GM23338 (cell line): ENCODE data around the gene HSPA14. TPM values are rescaled to one million over a fixed set of nuclear protein-coding genes. Genes with fewer than 3 reads are reported as not detected.

Source experiments
- ATAC-seq: fragments of 200-7000 bp; cut with Tn5 transposase; 3 replicates; pipeline ENCODE4 v1.9.1; 2020
- DNase-seq: peaks from one replicate; pipeline ENCODE4 v3.0.0-alpha.2; 2015; ENCODE audit warnings: low spot score
- H2AFZ ChIP-seq: fragments of 200-600 bp; sonication (generic); 2 replicates; pipeline ENCODE4 v1.8.0; 2016; ENCODE audit warnings: antibody characterized with exemption, mild to moderate bottlenecking, moderate library complexity
- H3F3A ChIP-seq: fragments of 200-600 bp; sonication (generic); replicated peaks from 2 replicates; pipeline ENCODE4 v1.8.0; 2017; ENCODE audit warnings: antibody characterized with exemption, mixed run types, low read depth
- H3K27ac ChIP-seq: fragments of 200-600 bp; sonication (generic); 2 replicates; pipeline ENCODE4 v1.6.1; 2016; ENCODE audit warnings: low read depth
- H3K27me3 ChIP-seq: fragments of 200-600 bp; sonication (generic); 2 replicates; pipeline ENCODE4 v1.8.0; 2016; ENCODE audit warnings: mild to moderate bottlenecking, mixed run types, moderate library complexity; ENCODE audit not compliant: insufficient read depth
- H3K36me3 ChIP-seq: fragments of 200-600 bp; sonication (generic); 2 replicates; pipeline ENCODE4 v1.8.0; 2016; ENCODE audit warnings: mild to moderate bottlenecking; ENCODE audit not compliant: insufficient read depth
- H3K4me1 ChIP-seq: fragments of 200-600 bp; sonication (generic); 2 replicates; pipeline ENCODE4 v1.8.0; 2016; ENCODE audit warnings: mild to moderate bottlenecking, moderate library complexity; ENCODE audit not compliant: insufficient read depth
- H3K4me2 ChIP-seq: fragments of 200-600 bp; sonication (generic); 2 replicates; pipeline ENCODE4 v1.7.1; 2017; ENCODE audit warnings: mixed run types
- H3K4me3 ChIP-seq: fragments of 200-600 bp; sonication (generic); 2 replicates; pipeline ENCODE4 v1.6.1; 2016; ENCODE audit warnings: mixed run types
- H3K79me2 ChIP-seq: fragments of 200-600 bp; sonication (generic); replicated peaks from 2 replicates; pipeline ENCODE4 v1.8.0; 2017; ENCODE audit warnings: mild to moderate bottlenecking; ENCODE audit not compliant: insufficient read depth
- H3K9me2 ChIP-seq: fragments of 200-600 bp; sonication (generic); 2 replicates; pipeline ENCODE4 v1.8.0; 2017; ENCODE audit not compliant: insufficient read depth
- H4K20me1 ChIP-seq: fragments of 200-600 bp; sonication (generic); replicated peaks from 2 replicates; pipeline ENCODE4 v1.8.0; 2017; ENCODE audit warnings: mild to moderate bottlenecking; ENCODE audit not compliant: insufficient read depth
- H3K27ac Mint-ChIP-seq: 2 replicates; pipeline ENCODE4 v1.8.0; 2020; ENCODE audit warnings: inconsistent platforms, mild to moderate bottlenecking, moderate library complexity, mixed read lengths
- H3K27me3 Mint-ChIP-seq: 3 replicates; pipeline ENCODE4 v1.8.0; 2022; ENCODE audit warnings: low read depth, mild to moderate bottlenecking, moderate library complexity, mixed read lengths, inconsistent platforms; ENCODE audit not compliant: insufficient read depth, poor library complexity
- H3K36me3 Mint-ChIP-seq: 3 replicates; pipeline ENCODE4 v1.8.0; 2021; ENCODE audit warnings: low read depth, mild to moderate bottlenecking, inconsistent platforms, moderate library complexity, mixed read lengths
- H3K4me1 Mint-ChIP-seq: 3 replicates; pipeline ENCODE4 v1.8.0; 2020; ENCODE audit warnings: mild to moderate bottlenecking, inconsistent platforms, mixed read lengths
- H3K4me3 Mint-ChIP-seq: 3 replicates; pipeline ENCODE4 v1.8.0; 2021; ENCODE audit warnings: moderate library complexity, mild to moderate bottlenecking, inconsistent platforms, mixed read lengths
- H3K9me3 Mint-ChIP-seq: 3 replicates; pipeline ENCODE4 v1.8.0; 2020; ENCODE audit warnings: moderate library complexity, mild to moderate bottlenecking, inconsistent platforms, mixed read lengths
- CREB1 ChIP-seq: fragments of 250-450 bp; sonication (Bioruptor Pico); IDR thresholded peaks from 2 replicates; pipeline ENCODE4 v1.5.0; 2020; ENCODE audit warnings: low read depth, mild to moderate bottlenecking, moderate library complexity
- EZH2 ChIP-seq: fragments of 200-600 bp; sonication (generic); IDR thresholded peaks from one replicate; pipeline ENCODE4 v1.8.0; 2017; ENCODE audit warnings: antibody characterized with exemption, mild to moderate bottlenecking, low read depth; ENCODE audit not compliant: unreplicated experiment
- EZH2phosphoT487 ChIP-seq: fragments of 200-600 bp; sonication (generic); IDR thresholded peaks from one replicate; pipeline ENCODE4 v1.8.1; 2018; ENCODE audit warnings: antibody characterized with exemption; ENCODE audit not compliant: unreplicated experiment
- polyA plus RNA-seq: library from polyadenylated mRNA; unstranded; fragments of >200 nt; fragmentation: Nextera tagmentation; extraction: Ambion mirVana; gene quantifications from 2 replicates; pipeline ENCODE4 v1.2.1, GENCODE V29; 2016
- total RNA-seq: library from RNA; depleted of rRNA; stranded (reverse); fragments of >200 nt; shearing (Covaris generic); gene quantifications from 2 replicates; pipeline ENCODE4 v1.2.3, GENCODE V29; 2014
- TF ChIP-seq, protein P1 (sequence below): IDR thresholded peaks from one replicate; pipeline ENCODE4 v1.6.1; 2018; ENCODE audit warnings: antibody characterized with exemption; ENCODE audit not compliant: unreplicated experiment
- TF ChIP-seq, protein P2 (sequence below): fragments of 250-450 bp; sonication (Bioruptor Pico); IDR thresholded peaks from 2 replicates; pipeline ENCODE4 v1.5.0; 2020; ENCODE audit warnings: mild to moderate bottlenecking, moderate library complexity

Gene HSPA14
- total and polyA plus RNA-seq, 2 experiments from 2014 or later, result 32.4 to 46.5 TPM

DNA sequence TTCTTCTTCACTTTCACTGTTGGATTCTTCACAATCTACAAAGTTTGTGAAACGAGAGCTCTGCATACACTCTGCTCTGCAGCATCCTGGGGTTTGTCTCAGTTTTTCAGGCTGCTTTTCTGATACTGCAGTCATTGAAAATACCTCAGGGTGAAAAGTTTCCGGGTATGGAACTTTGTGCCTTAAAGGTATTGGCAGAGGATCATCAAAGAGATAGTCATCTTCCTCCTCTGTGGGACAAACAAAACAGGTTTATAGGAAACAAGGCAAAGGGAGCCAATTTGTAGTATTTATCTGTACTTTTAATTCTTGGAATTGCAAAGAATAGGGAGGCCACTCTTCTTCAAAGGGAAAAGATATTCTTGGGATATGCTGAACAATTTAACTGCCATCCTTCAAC lies 71.0 kb downstream of the HSPA14 start (continued):
- TF ChIP-seq EZH2 (no peak), CREB1 (CRISPR knock-in tag) (no peak), EZH2phosphoT487 (no peak)
- TF ChIP-seq, protein P1, sequence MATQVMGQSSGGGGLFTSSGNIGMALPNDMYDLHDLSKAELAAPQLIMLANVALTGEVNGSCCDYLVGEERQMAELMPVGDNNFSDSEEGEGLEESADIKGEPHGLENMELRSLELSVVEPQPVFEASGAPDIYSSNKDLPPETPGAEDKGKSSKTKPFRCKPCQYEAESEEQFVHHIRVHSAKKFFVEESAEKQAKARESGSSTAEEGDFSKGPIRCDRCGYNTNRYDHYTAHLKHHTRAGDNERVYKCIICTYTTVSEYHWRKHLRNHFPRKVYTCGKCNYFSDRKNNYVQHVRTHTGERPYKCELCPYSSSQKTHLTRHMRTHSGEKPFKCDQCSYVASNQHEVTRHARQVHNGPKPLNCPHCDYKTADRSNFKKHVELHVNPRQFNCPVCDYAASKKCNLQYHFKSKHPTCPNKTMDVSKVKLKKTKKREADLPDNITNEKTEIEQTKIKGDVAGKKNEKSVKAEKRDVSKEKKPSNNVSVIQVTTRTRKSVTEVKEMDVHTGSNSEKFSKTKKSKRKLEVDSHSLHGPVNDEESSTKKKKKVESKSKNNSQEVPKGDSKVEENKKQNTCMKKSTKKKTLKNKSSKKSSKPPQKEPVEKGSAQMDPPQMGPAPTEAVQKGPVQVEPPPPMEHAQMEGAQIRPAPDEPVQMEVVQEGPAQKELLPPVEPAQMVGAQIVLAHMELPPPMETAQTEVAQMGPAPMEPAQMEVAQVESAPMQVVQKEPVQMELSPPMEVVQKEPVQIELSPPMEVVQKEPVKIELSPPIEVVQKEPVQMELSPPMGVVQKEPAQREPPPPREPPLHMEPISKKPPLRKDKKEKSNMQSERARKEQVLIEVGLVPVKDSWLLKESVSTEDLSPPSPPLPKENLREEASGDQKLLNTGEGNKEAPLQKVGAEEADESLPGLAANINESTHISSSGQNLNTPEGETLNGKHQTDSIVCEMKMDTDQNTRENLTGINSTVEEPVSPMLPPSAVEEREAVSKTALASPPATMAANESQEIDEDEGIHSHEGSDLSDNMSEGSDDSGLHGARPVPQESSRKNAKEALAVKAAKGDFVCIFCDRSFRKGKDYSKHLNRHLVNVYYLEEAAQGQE, result no peak

DNA sequence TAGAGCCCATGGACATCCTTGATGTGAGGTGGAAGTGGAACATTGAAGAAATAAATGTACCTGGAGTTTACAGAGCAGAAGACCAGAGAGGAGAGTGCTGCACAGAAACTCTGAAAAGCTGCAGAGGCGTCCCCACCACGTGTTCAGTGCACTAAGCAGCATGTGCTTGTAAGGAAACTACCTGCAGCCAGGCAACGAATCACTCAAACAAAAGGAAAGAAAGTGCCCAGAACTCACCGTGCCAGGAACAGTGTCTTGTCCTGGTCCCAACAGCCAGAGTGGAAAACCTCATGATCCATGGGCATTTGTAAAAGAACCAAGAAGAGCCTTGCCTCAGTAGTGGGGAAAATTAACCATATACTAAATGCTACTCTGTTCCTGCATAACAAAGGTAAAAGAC lies 72.8 kb downstream of the HSPA14 start:
- Histone ChIP-seq H3K27me3 (no peaks in the 10 kb centered on the region), H2AFZ (no peak overlapping the region), H4K20me1 (0 out of 2 replicates have a peak, but pooled peaks cover 4% of the 10 kb centered on the region), H3K4me1 (no peaks in the 10 kb centered on the region), H3K4me2 (no peak overlapping the region), H3K27ac (no peak overlapping the region), H3F3A (no peaks in the 10 kb centered on the region), H3K36me3 (peaks cover 26% of the 10 kb centered on the region), H3K79me2 (no peaks in the 10 kb centered on the region), H3K9me2 (no peaks in the 10 kb centered on the region), H3K4me3 (no peak overlapping the region)
- Mint-ChIP-seq H3K4me3 (no peak overlapping the region), H3K9me3 (peaks cover 45% of the 10 kb centered on the region; the same call in 2 of the 3 replicates), H3K27ac (no peak overlapping the region), H3K27me3 (no peaks in the 10 kb centered on the region), H3K4me1 (peaks cover 3% of the 10 kb centered on the region; the same call in 1 of the 3 replicates), H3K36me3 (peaks cover 99% of the 10 kb centered on the region)
- DNase-seq, result no peak
- ATAC-seq, result no peak
- TF ChIP-seq, protein P2, sequence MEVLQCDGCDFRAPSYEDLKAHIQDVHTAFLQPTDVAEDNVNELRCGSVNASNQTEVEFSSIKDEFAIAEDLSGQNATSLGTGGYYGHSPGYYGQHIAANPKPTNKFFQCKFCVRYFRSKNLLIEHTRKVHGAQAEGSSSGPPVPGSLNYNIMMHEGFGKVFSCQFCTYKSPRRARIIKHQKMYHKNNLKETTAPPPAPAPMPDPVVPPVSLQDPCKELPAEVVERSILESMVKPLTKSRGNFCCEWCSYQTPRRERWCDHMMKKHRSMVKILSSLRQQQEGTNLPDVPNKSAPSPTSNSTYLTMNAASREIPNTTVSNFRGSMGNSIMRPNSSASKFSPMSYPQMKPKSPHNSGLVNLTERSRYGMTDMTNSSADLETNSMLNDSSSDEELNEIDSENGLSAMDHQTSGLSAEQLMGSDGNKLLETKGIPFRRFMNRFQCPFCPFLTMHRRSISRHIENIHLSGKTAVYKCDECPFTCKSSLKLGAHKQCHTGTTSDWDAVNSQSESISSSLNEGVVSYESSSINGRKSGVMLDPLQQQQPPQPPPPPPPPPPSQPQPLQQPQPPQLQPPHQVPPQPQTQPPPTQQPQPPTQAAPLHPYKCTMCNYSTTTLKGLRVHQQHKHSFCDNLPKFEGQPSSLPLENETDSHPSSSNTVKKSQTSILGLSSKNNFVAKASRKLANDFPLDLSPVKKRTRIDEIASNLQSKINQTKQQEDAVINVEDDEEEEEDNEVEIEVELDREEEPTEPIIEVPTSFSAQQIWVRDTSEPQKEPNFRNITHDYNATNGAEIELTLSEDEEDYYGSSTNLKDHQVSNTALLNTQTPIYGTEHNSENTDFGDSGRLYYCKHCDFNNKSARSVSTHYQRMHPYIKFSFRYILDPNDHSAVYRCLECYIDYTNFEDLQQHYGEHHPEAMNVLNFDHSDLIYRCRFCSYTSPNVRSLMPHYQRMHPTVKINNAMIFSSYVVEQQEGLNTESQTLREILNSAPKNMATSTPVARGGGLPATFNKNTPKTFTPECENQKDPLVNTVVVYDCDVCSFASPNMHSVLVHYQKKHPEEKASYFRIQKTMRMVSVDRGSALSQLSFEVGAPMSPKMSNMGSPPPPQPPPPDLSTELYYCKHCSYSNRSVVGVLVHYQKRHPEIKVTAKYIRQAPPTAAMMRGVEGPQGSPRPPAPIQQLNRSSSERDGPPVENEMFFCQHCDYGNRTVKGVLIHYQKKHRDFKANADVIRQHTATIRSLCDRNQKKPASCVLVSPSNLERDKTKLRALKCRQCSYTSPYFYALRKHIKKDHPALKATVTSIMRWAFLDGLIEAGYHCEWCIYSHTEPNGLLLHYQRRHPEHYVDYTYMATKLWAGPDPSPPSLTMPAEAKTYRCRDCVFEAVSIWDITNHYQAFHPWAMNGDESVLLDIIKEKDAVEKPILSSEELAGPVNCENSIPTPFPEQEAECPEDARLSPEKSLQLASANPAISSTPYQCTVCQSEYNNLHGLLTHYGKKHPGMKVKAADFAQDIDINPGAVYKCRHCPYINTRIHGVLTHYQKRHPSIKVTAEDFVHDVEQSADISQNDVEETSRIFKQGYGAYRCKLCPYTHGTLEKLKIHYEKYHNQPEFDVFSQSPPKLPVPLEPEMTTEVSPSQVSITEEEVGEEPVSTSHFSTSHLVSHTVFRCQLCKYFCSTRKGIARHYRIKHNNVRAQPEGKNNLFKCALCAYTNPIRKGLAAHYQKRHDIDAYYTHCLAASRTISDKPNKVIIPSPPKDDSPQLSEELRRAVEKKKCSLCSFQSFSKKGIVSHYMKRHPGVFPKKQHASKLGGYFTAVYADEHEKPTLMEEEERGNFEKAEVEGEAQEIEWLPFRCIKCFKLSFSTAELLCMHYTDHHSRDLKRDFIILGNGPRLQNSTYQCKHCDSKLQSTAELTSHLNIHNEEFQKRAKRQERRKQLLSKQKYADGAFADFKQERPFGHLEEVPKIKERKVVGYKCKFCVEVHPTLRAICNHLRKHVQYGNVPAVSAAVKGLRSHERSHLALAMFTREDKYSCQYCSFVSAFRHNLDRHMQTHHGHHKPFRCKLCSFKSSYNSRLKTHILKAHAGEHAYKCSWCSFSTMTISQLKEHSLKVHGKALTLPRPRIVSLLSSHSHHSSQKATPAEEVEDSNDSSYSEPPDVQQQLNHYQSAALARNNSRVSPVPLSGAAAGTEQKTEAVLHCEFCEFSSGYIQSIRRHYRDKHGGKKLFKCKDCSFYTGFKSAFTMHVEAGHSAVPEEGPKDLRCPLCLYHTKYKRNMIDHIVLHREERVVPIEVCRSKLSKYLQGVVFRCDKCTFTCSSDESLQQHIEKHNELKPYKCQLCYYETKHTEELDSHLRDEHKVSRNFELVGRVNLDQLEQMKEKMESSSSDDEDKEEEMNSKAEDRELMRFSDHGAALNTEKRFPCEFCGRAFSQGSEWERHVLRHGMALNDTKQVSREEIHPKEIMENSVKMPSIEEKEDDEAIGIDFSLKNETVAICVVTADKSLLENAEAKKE (CRISPR knock-in tag), result no peak
- TF ChIP-seq, protein P1, result no peak
